ENCODE data around the gene HIVEP3. TPM values are rescaled to one million over a fixed set of nuclear protein-coding genes. Genes with fewer than 3 reads are reported as not detected.

HIVEP3 gene
- total and polyA plus RNA-seq, 3 donors from 2014 or later: 4.8 to 7.3 (median 7.2) TPM

GRCh38 chr1:41547336-41547735, 371.4 kb downstream of the HIVEP3 start:
- WGBS, 2 donors: 82 to 86% methylated on average over 6 of the region's 6 CpGs
- H3K9me3 ChIP-seq: no peaks in the 10 kb centered on the region
- TF ChIP-seq CTCF (IDR thresholded peaks at IDR 0.05): no peak
- no peak for TF ChIP-seq POLR2A (IDR thresholded peaks at IDR 0.05)
- intact Hi-C loops (cut with DNase I; ENCODE audit: low total_unique reads): no loop called here
- H3K4me1 ChIP-seq: peaks cover 5% of the 10 kb centered on the region
- no peak overlapping the region for H3K27ac ChIP-seq
- no peaks in the 10 kb centered on the region for H3K27me3 ChIP-seq
- DNase-seq: no peak
- H3K36me3 ChIP-seq (ENCODE audit: low read depth, missing control alignments): no peaks in the 10 kb centered on the region
- no peak overlapping the region for H3K4me3 ChIP-seq

GRCh38 chr1:41546833-41547135, 371.9 kb downstream of the HIVEP3 start:
- DNase-seq: no peak

GRCh38 chr1:41545996-41546832, 372.5 kb downstream of the HIVEP3 start:
- intact Hi-C loops (cut with DNase I; ENCODE audit: low total_unique reads): no loop called here
- Histone ChIP-seq H3K27ac (no peak overlapping the region), H3K27me3 (no peaks in the 10 kb centered on the region), H3K4me3 (no peak overlapping the region), H3K36me3 (ENCODE audit: low read depth, missing control alignments) (no peaks in the 10 kb centered on the region), H3K9me3 (no peaks in the 10 kb centered on the region), H3K4me1 (peaks cover 5% of the 10 kb centered on the region)
- no peak for DNase-seq
- WGBS, 2 donors: 79 to 87% methylated on average over 8 of the region's 8 CpGs
- TF ChIP-seq CTCF (IDR thresholded peaks at IDR 0.05) (no peak), POLR2A (IDR thresholded peaks at IDR 0.05) (no peak)

More at GRCh38 chr1:41546833-41547135, 371.9 kb downstream of the HIVEP3 start:
- no peak overlapping the region for H3K4me3 ChIP-seq
- peaks cover 5% of the 10 kb centered on the region for H3K4me1 ChIP-seq
- no peaks in the 10 kb centered on the region for H3K36me3 ChIP-seq (ENCODE audit: low read depth, missing control alignments)
- TF ChIP-seq CTCF (IDR thresholded peaks at IDR 0.05) (no peak), POLR2A (IDR thresholded peaks at IDR 0.05) (no peak)
- H3K27ac ChIP-seq: no peak overlapping the region
- H3K27me3 ChIP-seq: no peaks in the 10 kb centered on the region
- intact Hi-C loops (cut with DNase I; ENCODE audit: low total_unique reads): no loop called here
- 67 to 69% methylated on average over 3 of the region's 3 CpGs for WGBS, 2 donors
- no peaks in the 10 kb centered on the region for H3K9me3 ChIP-seq

GRCh38 chr1:41542196-41542930, 376.4 kb downstream of the HIVEP3 start:
- DNase-seq: no peak
- Histone ChIP-seq H3K36me3 (ENCODE audit: low read depth, missing control alignments) (no peaks in the 10 kb centered on the region), H3K9me3 (no peaks in the 10 kb centered on the region), H3K4me1 (peaks cover 15% of the 10 kb centered on the region), H3K4me3 (no peak overlapping the region), H3K27me3 (no peaks in the 10 kb centered on the region), H3K27ac (no peak overlapping the region)
- intact Hi-C loops (cut with DNase I; ENCODE audit: low total_unique reads): no loop called here
- 90% methylated on average over 11 to 12 of the region's 12 CpGs for WGBS, 2 donors
- no peak for TF ChIP-seq CTCF (IDR thresholded peaks at IDR 0.05)
- TF ChIP-seq POLR2A (IDR thresholded peaks at IDR 0.05): no peak
